GM21717 (cell line): ENCODE measurements around the gene FAM200A.
A peak's percentile ranks its signal among the peaks of the same experiment; 100 is the strongest.
"Not testable (repeated sequence)": the region's sequence is repeated elsewhere in the genome, so short reads cannot be mapped to it uniquely, and the experiment has no call there.

Experiments
- ATAC-seq: cut with Tn5 transposase; IDR thresholded peaks from one replicate; pipeline ENCODE4 v1.9.1; 2021; ENCODE audit warnings: mild to moderate bottlenecking, moderate library complexity; ENCODE audit not compliant: unreplicated experiment

The FAM200A gene

GRCh38 chr7:99559175-99559915 lies 7.4 kb upstream of the FAM200A start:
- no peak for ATAC-seq

GRCh38 chr7:99558306-99559174 lies 6.6 kb upstream of the FAM200A start, which contains the start of gene ZNF655:
TSS of gene ZNF655 (plus strand) at chr7:99558642. CDS start at chr7:99560560, 1,918 bp downstream.
- ATAC-seq = peak; percentile 85

- peak; percentile 41 for ATAC-seq
These were observed 6.0 kb upstream of the FAM200A start for GRCh38 chr7:99557940-99558305.

- no peak for ATAC-seq
These were observed 5.3 kb upstream of the FAM200A start for GRCh38 chr7:99557196-99557607.

GRCh38 chr7:99554939-99555338 lies 3.0 kb upstream of the FAM200A start:
- no peak for ATAC-seq

- no peak for ATAC-seq
These were observed 1.1 kb upstream of the FAM200A start for GRCh38 chr7:99553039-99553438.

- ATAC-seq = no peak
These were observed 580 bp downstream of the FAM200A start for GRCh38 chr7:99551334-99551733.

GRCh38 chr7:99549545-99549944 lies 2.4 kb downstream of the FAM200A start:
- not testable (repeated sequence) for ATAC-seq

GRCh38 chr7:99545308-99545707 lies 6.6 kb downstream of the FAM200A start:
- not testable (repeated sequence) for ATAC-seq

GRCh38 chr7:99543916-99544315 lies 8.0 kb downstream of the FAM200A start:
- ATAC-seq = no peak

GRCh38 chr7:99543081-99543671 lies 8.7 kb downstream of the FAM200A start:
- ATAC-seq = no peak

- no peak for ATAC-seq
These were observed 10.7 kb downstream of the FAM200A start for GRCh38 chr7:99541212-99541611.

GRCh38 chr7:99540542-99540941 lies 11.4 kb downstream of the FAM200A start:
- no peak for ATAC-seq

- no peak for ATAC-seq
These were observed 12.6 kb downstream of the FAM200A start for GRCh38 chr7:99539213-99539811.

- ATAC-seq = no peak
These were observed 16.2 kb downstream of the FAM200A start for GRCh38 chr7:99535667-99536066.

- ATAC-seq = no peak
These were observed 20.6 kb downstream of the FAM200A start for GRCh38 chr7:99531354-99531765.

GRCh38 chr7:99525713-99526440 lies 26.0 kb downstream of the FAM200A start:
- no peak for ATAC-seq

GRCh38 chr7:99521399-99521798 lies 30.5 kb downstream of the FAM200A start:
- ATAC-seq = no peak

GRCh38 chr7:99514050-99514449 lies 37.9 kb downstream of the FAM200A start:
- no peak for ATAC-seq

- ATAC-seq = peak; percentile 14
These were observed 46.6 kb downstream of the FAM200A start for GRCh38 chr7:99505324-99505662.
